HG02678 (cell line): ENCODE measurements around the gene SLC22A13.
"Not testable (repeated sequence)": the region's sequence is repeated elsewhere in the genome, so short reads cannot be mapped to it uniquely, and the experiment has no call there.

Experiments used
- ATAC-seq: cut with Tn5 transposase; IDR thresholded peaks from one replicate; pipeline ENCODE4 v1.9.1; 2021; ENCODE audit warnings: mild to moderate bottlenecking, moderate library complexity; ENCODE audit not compliant: unreplicated experiment

Gene SLC22A13

GRCh38 chr3:38297053-38297452 is 31.4 kb downstream of the SLC22A13 start:
- ATAC-seq, result not testable (repeated sequence)

GRCh38 chr3:38297537-38297936 is 31.9 kb downstream of the SLC22A13 start:
- ATAC-seq, result no peak

- ATAC-seq, result no peak
Measured at GRCh38 chr3:38297947-38298711, 32.5 kb downstream of the SLC22A13 start.

- no peak for ATAC-seq
Measured at GRCh38 chr3:38306941-38307340, 41.3 kb downstream of the SLC22A13 start.

- no peak for ATAC-seq
Measured at GRCh38 chr3:38307599-38307998, 42.0 kb downstream of the SLC22A13 start.

GRCh38 chr3:38308456-38308855 is 42.8 kb downstream of the SLC22A13 start:
- no peak for ATAC-seq

GRCh38 chr3:38311476-38311875 is 45.9 kb downstream of the SLC22A13 start:
- ATAC-seq, result no peak

GRCh38 chr3:38311941-38312340 is 46.3 kb downstream of the SLC22A13 start:
- ATAC-seq, result no peak

- ATAC-seq, result no peak
Measured at GRCh38 chr3:38312356-38312755, 46.7 kb downstream of the SLC22A13 start.

GRCh38 chr3:38313263-38313662 is 47.7 kb downstream of the SLC22A13 start:
- no peak for ATAC-seq

- no peak for ATAC-seq
Measured at GRCh38 chr3:38313695-38314094, 48.1 kb downstream of the SLC22A13 start.

GRCh38 chr3:38314112-38314763 is 48.6 kb downstream of the SLC22A13 start:
- no peak for ATAC-seq

- no peak for ATAC-seq
Measured at GRCh38 chr3:38314764-38315487, 49.3 kb downstream of the SLC22A13 start.

- no peak for ATAC-seq
Measured at GRCh38 chr3:38315488-38316230, 50.0 kb downstream of the SLC22A13 start.

GRCh38 chr3:38316356-38317191 is 51.0 kb downstream of the SLC22A13 start:
- no peak for ATAC-seq

GRCh38 chr3:38317192-38317759 is 51.7 kb downstream of the SLC22A13 start:
- ATAC-seq, result no peak

- no peak for ATAC-seq
Measured at GRCh38 chr3:38318766-38319671, 53.4 kb downstream of the SLC22A13 start.

GRCh38 chr3:38320638-38321037 is 55.0 kb downstream of the SLC22A13 start:
- not testable (repeated sequence) for ATAC-seq

- ATAC-seq, result no peak
Measured at GRCh38 chr3:38323060-38323459, 57.4 kb downstream of the SLC22A13 start.
